Cardiac fibroblast (primary cell): ENCODE measurements around the gene BBOF1.
"Not testable (repeated sequence)": the region's sequence is repeated elsewhere in the genome, so short reads cannot be mapped to it uniquely, and the experiment has no call there.

Experiments used
- DNase-seq, 2 donors: peaks; one replicate each; pipeline versions ENCODE4 v3.0.0 to v3.0.0-alpha.2; 2010; ENCODE audit warnings: low read depth in 2 of 2
- H3K4me3 ChIP-seq, 2 donors: replicated peaks in 1 of 2; 1 replicate in 1 of 2; 2 replicates in 1 of 2; pipeline ENCODE4 v1.5.1; 2011; ENCODE audit warnings: low read depth in 2 of 2, low read length in 2 of 2, mild to moderate bottlenecking in 2 of 2, moderate library complexity in 1 of 2
- TF ChIP-seq, protein P1 (sequence below): IDR thresholded peaks from one replicate; pipeline ENCODE4 v1.5.1; 2011; ENCODE audit warnings: low read depth, mild to moderate bottlenecking, low read length, inconsistent platforms

The BBOF1 gene, protein sequence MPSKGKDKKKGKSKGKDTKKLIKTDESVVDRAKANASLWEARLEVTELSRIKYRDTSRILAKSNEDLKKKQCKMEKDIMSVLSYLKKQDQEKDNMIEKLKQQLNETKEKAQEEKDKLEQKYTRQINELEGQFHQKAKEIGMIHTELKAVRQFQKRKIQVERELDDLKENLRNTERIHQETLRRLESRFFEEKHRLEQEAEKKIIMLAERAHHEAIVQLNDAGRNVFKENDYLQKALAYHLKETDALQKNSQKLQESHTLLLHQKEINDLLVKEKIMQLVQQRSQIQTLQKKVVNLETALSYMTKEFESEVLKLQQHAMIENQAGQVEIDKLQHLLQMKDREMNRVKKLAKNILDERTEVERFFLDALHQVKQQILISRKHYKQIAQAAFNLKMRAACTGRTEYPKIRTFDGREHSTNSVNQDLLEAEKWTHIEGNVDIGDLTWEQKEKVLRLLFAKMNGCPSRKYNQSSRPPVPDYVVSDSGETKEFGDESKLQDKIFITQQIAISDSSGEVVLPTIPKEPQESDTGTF

DNA sequence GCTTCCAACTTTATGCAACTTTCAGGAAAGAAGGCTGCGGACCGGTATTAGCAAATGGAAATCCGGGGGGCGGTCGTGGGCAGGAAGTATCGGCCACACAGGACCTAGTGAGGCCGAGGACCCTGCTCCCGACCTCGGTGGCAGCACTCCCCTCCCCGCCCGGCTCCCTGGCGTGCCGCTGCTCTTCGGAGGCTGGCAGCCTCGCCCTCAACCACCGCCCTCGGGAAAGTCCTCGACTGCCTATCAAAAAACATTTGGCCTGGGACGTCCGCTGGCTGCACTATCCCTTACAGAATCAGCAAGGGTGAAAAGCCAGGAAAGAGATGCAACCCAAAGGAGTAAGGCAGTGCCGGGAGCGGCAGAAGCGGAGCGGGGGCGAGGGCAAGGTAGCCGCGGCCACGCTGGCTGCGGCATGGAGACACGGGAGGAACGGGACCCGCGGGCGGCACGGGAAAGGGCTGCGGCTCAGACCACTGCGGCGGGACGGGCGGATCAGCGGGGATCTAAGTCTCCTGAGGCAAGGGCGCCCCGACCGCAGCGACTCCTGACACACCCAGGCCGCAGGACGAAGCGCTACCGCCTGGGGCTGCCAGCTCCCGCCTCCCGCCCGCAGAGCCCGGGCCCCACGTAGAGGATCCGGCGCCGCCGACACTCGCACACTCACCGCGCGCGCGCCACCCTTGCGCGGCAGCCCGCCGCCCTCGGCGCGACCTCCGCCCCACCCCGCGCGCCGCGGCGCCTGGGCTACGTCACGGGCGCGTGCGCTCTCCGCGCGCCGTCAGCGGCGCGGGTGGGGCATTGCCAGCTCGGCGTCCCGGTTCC lies at the start of gene BBOF1, which contains the start of gene ENTPD5:
BBOF1 (plus strand) TSS at position 764 of the 822 bp plus-strand sequence. CDS start 130 bp downstream, outside the sequence.
ENTPD5 (minus strand) TSS at position 703 of the 822 bp plus-strand sequence. CDS start 31,186 bp downstream, outside the sequence.
- TF ChIP-seq, protein P1, sequence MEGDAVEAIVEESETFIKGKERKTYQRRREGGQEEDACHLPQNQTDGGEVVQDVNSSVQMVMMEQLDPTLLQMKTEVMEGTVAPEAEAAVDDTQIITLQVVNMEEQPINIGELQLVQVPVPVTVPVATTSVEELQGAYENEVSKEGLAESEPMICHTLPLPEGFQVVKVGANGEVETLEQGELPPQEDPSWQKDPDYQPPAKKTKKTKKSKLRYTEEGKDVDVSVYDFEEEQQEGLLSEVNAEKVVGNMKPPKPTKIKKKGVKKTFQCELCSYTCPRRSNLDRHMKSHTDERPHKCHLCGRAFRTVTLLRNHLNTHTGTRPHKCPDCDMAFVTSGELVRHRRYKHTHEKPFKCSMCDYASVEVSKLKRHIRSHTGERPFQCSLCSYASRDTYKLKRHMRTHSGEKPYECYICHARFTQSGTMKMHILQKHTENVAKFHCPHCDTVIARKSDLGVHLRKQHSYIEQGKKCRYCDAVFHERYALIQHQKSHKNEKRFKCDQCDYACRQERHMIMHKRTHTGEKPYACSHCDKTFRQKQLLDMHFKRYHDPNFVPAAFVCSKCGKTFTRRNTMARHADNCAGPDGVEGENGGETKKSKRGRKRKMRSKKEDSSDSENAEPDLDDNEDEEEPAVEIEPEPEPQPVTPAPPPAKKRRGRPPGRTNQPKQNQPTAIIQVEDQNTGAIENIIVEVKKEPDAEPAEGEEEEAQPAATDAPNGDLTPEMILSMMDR = no peak
- peak within 1 kb of the TSS; percentile 83 to 95 for H3K4me3 ChIP-seq
- DNase-seq = peak; percentile 81 to 91

- TF ChIP-seq, protein P1 = no peak
- H3K4me3 ChIP-seq = no peak overlapping the region
- DNase-seq = no peak
Measured at GRCh38 chr14:73973497-73973896, 45.7 kb upstream of the BBOF1 start.

GRCh38 chr14:73976125-73976524 lies 43.0 kb upstream of the BBOF1 start:
- TF ChIP-seq, protein P1 = no peak
- H3K4me3 ChIP-seq = no peak overlapping the region
- DNase-seq = no peak

- DNase-seq = peak in 1 of 2 donors; percentile 17
- no peak overlapping the region for H3K4me3 ChIP-seq
- TF ChIP-seq, protein P1 = no peak
Measured at GRCh38 chr14:73977896-73978295, 41.3 kb upstream of the BBOF1 start.

GRCh38 chr14:73988065-73988464 lies 31.1 kb upstream of the BBOF1 start:
- DNase-seq = no peak
- no peak overlapping the region for H3K4me3 ChIP-seq
- TF ChIP-seq, protein P1 = no peak

- DNase-seq, H3K4me3 ChIP-seq: not testable (repeated sequence)
Measured at GRCh38 chr14:73988656-73989055, 30.5 kb upstream of the BBOF1 start.

- no peak for DNase-seq
- no peak overlapping the region for H3K4me3 ChIP-seq
- TF ChIP-seq, protein P1 = no peak
Measured at GRCh38 chr14:73991092-73991491, 28.1 kb upstream of the BBOF1 start.

- not testable (repeated sequence) for H3K4me3 ChIP-seq, DNase-seq
Measured at GRCh38 chr14:73994926-73995325, 24.2 kb upstream of the BBOF1 start.
